ENCODE results near the gene EIF2D.

The EIF2D gene

DNA sequence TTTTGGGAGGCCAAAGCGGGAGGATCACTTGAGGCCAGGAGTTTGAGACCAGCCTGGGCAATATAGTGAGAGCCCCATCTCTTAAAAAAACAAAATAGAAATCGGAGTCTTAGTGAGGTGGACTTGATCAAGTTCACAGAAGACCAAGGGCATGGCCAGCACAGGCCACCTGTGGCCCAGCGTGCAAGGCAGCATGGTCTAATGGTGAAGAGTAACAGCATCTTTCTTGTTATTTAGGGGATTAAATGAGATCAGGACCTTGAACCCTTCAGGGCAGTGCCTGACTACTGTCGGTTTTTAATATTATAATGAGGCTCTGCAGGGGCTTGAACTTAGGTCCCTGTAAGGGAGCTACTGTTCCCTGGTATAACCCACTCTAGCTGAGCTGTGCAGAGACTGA lies 38.5 kb downstream of the EIF2D start:
- in situ Hi-C loops (cut with MboI; ENCODE audit: low sequenced_read_pairs), result no loop called here

DNA sequence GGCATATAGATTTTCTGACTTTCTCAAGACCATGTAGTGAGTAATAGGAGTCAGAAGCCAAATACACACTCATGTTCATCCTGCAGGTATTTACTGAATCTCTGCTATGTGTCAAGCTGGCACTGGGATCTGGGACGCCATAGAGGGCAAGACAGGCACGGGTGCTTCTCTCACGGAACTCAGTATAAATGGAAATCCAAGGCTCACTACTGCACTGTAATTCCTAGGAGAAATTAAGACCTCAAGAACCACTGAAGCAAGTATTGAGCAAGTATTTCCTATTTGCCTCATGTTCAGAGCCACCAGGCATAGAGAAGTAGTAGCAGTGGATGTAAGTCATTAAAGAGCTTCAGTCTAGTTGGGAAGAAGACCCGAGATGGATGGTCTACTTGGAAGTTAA lies 38.9 kb downstream of the EIF2D start:
- in situ Hi-C loops (cut with MboI; ENCODE audit: low sequenced_read_pairs), result no loop called here

DNA sequence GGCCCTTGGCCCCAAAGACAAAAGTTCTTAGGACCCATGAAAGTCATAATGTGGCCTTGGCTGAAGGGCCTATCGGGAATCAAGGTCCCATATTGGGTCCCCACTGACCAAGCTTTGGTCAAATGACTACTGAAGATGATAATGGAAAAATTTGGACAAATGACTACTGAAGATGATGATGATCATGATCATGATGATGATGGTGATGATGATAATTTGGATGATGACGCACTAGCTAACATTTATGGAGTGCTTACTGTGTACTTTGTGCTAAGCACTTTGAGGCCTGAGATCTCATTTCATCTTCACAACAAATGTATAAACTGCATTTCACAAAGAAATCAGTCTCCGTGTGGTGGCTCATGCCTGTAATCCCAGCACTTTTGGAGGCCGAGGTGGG lies 39.4 kb downstream of the EIF2D start:
- in situ Hi-C loops (cut with MboI; ENCODE audit: low sequenced_read_pairs), result no loop called here

DNA sequence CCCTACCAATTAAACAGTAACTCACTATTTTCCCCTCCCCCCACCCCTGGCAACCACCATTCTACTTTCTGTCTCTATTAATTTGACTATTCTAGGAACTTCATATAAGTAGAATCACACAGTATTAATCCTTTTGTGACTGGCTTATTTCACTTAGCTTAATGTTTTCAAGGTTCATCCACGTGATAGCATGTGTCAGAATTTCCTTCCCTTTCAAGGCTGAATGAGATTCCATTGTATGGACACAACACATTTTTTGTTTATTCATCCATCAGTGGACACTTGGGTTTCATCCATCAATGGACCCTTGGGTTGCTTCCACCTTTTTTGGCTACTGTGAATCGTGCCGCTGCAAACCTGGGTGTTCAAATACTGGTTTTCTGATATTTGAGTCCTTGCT lies 41.7 kb downstream of the EIF2D start:
- in situ Hi-C loops (cut with MboI; ENCODE audit: low sequenced_read_pairs), result no loop called here

DNA sequence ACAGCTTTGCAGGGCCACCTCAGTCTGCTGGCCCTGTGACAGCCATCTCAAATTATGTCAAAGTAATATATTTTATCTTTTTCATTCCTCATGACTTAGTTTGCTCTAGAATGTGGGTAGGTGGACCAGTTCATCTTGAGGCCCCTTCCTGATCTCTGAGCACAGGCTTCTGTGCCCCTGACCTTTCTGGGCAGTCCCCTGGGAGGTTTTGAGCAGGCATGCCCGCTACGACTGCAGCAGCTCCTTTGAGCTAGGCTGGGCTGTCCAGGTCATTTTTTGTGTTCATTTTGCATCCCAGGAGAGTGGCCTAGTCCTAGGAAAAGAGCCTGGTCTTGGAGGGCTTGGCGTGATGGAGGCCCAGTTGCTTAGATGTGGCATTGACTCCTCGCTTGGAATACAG lies 42.7 kb downstream of the EIF2D start:
- in situ Hi-C loops (cut with MboI; ENCODE audit: low sequenced_read_pairs), result no loop called here

DNA sequence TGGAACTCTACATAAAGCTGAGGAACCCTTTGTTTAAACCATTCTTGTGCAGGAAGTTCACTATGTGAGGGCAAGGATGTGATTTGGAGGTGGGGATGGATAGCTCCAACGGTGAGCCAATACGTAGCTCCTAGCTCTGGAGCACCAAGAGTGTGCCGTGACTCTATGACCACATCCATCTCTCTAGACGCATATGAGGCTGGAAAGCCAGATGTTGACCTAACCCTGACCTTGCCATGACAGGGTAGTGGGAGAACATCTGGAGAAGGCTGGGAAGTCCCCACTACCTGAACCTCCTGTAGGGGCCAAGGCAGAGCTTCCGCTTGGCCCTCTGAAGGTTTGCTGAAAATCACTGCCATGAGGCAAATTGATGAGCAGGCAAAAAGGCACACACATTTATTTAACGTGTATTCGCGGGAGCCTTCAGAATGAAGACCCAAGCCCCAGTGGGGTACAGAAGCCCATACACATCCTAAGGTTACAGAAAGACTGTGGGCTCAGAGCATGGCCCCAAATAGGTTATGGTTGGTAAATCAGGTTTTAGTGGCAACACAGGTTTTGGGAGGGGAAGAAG lies 43.4 kb downstream of the EIF2D start:
- in situ Hi-C loops (cut with MboI; ENCODE audit: low sequenced_read_pairs), result no loop called here

DNA sequence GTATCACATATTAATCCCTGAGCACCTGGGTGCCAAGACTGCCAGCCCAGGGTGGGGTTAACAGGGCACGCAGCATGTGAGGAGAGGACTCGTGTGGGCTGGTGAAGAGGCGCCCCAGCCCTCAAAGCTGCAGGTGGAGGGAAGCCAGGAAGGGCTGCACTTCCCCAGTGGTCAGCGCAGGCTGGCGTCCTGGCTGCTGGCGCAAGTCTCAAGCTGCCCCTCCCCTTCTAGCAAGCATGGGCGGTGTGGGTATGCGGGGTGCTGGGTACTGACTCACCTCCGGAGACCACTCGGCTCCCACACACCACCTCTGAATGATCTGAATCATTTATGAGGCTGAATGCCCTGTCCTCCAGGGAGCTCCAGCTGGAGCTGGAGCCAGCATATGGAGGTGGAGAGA lies 44.0 kb downstream of the EIF2D start:
- in situ Hi-C loops (cut with MboI; ENCODE audit: low sequenced_read_pairs), result no loop called here

DNA sequence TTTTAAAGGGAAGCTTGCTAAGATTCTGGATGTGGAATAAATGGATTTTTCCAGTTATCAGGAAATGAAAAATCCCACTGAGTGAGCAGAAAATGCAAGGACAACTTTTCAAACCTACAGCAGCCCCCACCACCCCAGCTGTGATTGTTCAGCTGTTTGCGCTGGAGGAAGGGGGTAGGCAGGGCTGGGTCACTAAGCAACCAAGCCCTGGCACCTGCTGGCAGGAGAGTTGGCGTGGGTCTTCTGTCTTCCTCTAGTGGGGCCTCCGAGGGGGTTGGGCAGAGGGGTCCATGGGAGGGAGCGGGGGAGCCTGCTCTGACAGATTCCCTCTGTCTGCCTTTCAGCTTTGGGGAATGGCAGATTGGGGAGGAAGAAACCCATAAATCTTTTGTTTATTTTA lies 45.3 kb downstream of the EIF2D start:
- in situ Hi-C loops (cut with MboI; ENCODE audit: low sequenced_read_pairs), result no loop called here

DNA sequence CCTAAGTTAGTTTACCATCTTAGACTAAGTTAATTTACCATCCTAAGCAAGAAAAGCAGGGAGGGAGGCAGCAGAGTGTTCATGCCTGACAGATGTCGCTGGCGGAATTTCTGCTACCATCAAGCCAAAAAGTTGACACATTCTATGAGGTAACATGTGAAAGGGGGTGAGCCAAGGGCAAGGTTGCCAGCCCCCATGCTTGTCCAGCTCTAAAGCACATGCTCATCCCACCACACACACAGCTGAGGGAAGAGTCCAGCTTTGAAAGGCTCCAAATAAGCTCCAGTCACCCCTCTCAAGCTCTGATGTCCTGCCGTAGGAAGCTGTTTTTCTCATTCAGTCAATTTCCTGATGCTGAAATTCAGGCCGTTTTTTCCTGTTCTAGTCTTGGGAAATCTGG lies 46.3 kb downstream of the EIF2D start:
- in situ Hi-C loops (cut with MboI; ENCODE audit: low sequenced_read_pairs), result no loop called here

DNA sequence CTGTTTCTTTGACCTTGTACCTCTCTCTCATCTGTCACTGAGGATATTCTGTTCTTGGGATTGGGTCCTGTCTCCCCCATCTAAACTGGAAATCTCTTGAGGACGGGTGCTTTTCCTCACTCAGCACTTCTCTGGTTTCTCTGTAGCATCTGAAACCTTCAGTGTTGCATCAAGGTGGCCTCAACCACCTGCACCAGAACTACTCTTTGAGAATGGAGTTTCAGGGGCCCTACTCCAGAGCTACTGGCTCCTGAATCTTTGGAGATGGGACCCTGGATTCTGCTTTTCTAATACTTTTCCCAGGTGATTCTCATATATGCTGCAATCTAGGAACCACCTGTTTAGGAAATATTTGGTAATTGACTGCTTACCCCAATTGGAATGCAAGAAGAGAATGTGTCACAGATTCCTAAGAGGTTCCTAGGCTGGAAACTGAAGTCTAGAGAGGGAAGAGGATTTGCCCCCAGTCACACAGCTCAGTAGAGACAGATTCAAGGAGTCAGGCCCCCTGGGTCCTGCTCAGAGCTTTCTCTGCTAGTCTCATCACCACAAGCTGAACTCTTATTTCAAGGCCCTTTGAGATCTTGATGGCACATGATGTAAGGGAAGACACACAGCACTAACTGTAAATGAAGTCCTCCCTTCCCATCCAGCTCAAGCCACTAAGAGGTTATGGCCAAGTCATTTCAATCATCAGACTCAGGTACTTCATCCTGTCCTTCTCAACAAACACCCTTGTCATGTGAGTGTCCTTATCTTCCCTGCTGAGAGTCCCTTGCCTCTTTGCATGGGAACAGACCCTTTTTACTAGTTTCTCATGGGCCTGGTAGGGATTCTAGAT lies 48.7 kb downstream of the EIF2D start:
- in situ Hi-C loops (cut with MboI; ENCODE audit: low sequenced_read_pairs), result no loop called here

DNA sequence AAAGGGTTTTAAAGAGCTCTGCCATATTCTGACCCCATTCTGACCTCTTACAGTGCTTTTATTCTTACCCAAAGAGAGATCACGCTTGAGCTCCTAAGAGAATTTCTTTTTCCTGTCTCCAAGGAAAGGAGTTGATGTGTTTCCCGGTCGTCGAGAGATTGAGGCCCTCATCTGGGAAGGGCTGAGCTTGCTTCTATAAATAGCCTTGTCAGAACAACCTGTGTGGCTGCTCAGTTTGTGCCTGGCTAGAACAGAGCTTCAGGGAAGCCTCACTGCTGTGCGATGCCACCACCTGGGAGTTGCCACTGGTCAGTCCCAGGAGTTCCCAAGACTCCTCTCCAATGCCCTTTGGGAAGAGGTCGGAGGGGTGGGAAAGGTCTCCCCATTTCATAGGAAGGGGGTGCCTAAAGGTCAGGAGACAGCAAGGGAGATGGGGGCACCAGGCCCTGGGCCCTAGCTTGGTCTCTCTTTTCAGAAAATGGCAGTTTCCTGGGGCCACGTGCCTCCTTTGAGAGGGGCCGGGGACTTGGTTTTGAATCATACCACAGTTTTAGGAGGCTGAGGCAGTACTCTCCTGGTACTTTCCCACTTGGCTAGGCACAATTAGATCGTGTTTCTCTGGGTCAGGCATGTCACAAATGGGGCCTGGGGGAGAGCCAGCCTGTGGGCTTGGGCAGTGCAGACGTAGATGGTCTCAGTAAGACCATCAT lies 52.1 kb downstream of the EIF2D start:
- in situ Hi-C loops (cut with MboI; ENCODE audit: low sequenced_read_pairs), result no loop called here

DNA sequence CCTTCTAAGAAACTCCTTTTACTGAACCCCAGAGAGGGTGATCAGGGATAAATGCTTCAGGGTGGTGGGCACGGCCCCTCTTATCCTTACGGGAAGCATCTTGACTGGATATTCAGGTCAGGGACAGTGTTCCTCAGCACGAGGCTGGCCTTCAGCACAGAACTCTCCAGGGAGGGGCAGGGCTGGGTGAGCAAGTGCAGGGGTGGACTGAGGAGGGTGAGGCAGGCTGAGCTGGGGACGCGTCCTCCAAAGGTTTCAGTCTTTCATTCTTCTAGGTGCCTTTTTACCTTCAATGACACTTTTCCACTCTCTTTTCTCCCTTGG lies 52.6 kb downstream of the EIF2D start:
- in situ Hi-C loops (cut with MboI; ENCODE audit: low sequenced_read_pairs), result no loop called here

DNA sequence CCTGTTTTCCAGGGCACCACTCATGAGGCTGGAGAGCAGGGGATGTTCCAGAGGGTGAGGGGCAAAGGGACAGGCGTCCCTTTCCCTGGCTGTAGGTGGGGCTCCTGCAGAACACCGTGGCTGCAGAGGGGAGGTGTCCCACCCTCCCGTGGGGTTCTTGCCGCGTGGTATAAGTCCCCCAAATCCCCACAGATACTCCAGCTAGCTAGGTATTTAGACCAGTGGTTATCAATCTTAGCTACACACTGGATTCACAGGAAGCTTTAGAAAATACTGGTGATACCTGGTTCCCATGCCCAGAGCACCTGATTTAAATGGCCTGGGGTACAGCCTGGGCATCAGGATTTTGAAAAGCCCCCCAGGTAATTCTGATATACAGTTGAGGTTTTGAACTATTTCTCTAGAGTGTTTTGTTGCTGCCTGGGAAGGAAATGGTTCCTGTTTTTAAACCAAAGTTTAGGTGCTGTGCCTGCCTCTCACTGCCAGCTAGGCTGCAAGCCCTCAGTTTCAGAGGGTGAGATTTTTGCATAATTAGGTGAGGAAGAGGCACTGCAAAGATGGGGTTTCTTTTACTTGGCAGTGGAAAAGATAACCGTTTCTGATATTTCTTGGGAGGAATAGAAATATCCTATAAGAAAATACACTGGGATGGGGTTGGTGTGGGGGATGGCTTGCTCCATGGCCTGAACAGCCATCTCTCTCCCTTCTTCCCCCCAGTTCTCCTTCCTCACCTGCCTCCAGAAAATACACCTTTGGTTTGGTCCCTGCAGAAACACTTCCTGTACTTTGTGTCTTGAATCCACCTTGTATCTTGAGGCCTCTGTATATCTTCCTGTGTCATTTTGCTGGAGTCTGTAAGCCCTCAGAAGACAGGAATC lies 53.2 kb downstream of the EIF2D start:
- in situ Hi-C loops (cut with MboI; ENCODE audit: low sequenced_read_pairs), result no loop called here

DNA sequence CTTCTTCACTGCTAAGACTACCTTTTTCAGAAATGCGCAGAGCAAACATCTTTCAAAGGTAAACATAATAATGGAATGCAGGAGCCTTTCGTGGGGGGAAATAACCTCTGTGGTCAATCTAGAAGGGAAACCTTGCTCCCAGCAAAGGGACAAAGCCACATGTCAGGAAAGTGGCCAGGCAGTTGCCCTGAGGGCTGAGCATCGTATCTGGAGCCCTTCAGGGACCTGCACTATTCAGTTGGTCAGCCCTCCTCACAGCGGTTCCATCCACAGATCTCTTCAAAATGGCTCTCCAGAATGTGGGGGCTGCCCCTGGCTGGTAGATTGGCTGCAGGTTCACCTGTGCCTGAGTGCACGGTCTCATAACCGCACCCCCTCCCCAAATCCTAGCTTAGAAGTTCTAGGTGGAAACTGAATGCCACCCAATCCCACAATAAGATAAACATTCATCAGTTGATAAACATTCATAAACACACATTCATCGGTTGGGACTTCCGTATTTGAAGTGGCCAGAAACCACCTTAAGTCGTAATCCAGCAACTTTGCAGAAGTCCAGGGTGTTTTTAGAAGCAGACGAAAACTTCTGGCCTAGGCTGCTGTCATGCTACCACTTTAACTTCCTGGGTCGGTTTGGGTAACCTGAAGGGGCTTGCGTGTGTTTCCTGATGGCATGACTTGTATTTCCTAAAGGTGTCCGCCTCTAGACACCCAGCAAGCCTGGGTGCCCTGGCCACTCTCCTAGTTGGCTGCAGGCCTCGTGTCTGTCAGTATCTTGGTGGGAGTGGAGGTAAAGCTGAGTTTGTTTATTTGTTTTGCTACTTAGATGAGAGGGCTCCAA lies 54.4 kb downstream of the EIF2D start:
- in situ Hi-C loops (cut with MboI; ENCODE audit: low sequenced_read_pairs), result no loop called here

DNA sequence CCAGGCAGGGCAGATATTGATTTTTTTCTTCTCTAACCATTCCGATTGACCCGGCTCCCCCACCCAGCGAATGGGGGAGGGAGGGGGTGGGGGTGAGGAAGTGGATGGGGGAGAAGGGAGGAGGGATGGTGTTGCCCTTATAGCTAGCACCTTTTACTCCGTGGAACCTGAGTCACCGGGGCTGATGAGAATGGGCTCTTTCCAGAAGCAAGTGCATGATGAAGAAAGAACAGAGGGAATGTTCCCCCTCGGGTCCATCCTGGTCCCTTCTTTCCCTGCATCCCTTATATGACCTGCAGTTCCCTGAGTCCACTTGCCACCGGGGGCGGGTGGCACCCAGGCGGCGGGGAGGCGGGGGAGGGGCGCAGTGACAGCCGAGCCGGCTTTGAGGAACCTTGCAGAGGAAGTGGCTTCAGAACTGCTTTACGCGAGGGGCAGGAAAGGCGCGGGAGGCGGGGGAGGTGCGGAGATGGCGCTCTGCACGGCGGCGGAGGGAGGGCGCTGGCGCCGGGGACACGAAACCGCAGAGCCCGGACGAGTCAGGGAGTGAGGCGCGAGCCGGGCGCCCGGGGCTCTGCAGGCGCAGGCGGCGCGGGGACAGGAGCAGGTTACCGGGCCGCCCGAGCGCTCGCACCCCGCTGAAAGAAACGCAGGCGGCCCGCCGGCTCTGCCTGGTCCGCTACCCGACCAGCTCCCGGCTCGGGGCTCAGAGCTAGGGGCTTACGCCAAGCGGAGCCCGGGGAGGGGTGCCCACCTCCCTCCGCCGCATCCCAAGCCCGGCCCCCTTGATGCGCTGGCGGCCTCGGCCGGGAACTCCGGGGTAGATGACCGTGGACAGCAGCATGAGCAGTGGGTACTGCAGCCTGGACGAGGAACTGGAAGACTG lies 55.3 kb downstream of the EIF2D start:
- in situ Hi-C loops (cut with MboI; ENCODE audit: low sequenced_read_pairs), result no loop called here

DNA sequence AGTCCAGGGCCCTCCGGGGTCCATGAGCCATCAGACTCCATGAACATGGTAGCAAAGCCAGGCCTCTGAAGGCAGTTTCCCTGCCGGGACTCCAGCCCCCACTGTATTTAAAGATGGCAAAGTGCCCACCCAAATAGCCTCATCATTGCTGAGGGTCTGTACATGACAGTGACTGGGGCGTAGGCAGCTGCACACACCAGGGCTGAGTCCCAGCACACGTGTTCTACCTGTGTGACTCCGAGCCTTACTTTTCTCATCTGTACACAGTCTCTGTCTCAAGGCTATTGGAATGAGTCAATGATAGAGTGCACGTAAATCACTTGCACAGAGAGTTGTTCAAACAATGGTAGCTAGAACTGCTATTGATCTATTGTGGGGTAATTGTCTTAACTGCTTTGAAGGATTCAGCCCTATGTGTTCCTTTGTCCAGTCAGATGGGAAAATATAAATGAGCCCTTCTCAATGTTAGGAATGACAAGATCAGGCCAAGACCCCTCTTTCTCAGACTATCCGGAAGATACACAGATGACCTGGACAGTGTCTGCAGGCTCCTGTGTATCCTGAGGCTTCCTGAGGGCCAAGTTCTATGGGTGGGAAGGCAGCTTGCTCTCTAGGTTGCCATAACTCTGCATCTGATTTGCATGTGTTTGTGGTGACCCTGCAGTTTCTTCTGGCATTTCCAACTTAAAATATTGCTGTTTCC lies 56.1 kb downstream of the EIF2D start:
- in situ Hi-C loops (cut with MboI; ENCODE audit: low sequenced_read_pairs), result no loop called here

DNA sequence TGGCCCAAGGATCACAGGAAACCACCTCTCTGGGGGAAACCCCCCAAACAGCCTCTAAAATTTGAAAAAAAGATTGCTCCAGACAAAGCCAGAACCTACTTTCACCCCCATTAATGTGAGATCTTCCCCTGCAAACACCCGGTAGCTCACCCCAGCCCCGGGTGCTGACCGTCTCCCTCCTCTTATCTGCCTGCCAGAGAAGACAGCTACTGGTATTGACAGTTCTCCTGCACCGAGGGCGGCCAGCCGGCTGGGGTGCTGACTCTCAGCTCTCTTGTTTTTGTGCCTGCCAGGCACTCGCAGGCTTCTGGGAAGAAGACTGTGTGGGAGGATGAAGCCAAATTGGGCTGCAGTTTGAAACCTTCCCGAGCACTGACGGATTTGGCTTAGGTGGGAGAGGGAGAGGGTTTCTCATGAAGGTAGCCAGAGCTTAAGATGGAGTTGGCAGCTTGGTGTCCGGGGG lies 56.8 kb downstream of the EIF2D start:
- in situ Hi-C loops (cut with MboI; ENCODE audit: low sequenced_read_pairs), result no loop called here

DNA sequence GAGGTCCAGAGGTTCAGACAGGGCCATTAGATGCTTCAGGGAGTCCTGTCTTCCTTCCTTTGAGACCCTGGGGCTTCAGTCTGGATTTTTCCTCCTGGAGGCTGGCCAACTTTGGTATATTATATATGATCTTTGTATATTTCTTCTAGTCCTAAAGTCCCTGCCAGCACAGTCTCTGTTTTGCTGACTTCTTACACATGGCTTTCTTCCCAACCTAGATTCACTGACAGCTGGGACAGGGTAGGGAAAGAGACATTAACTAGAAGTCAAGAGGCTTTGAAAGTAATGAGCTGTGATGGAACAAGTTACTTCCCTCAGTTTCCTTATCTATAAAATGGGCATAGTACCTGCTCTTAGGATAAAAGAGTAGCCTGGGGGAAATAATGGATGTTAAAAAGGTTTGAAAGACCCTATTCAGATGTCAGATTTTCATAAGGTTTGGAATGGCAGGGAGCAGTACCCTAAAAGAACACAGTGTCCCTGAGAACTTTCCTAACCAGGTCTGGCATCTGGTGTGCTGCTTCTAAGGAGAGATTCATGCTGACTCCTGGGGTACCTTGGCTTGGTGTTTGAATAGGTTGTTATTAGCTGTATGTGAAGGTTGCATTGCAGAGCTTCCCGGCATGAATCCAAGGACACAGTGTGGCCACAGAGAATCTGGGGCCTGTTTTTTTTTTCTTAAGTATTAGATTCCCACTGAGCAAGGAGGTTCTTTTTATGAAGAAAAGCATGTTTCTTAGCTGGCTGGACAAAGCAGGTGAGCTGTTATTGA lies 57.4 kb downstream of the EIF2D start:
- in situ Hi-C loops (cut with MboI; ENCODE audit: low sequenced_read_pairs), result no loop called here

All from HL-60/S4 (cell line).